ENCODE results near the gene CAND1. TPM values are rescaled to one million over a fixed set of nuclear protein-coding genes. Genes with fewer than 3 reads are reported as not detected.

Gene CAND1
- total RNA-seq, 1 donor from 2014 or later = 284 TPM

DNA sequence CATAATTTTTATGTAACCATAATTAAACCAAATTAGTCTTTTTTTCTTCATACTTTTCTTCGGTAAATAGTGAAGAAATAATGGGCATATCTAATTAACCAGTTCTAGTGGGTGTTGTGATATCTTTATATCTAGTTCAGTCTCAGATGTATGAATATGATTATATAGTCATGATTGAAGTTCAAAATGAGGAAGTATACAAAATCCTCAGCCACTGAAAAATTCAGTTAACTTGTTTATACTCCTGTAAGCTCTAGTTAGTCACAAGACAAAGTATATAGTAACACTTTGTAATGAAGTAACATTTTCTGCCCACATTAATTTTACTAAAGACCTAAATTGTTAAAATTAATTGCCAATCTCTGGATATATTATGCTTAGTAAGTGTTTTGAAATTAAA, 46.5 kb downstream of the CAND1 start:
- H3K27me3 Mint-ChIP-seq (ENCODE audit: insufficient read depth, low read depth) = peaks cover 2% of the 10 kb centered on the region
- no peak overlapping the region for H3K27ac Mint-ChIP-seq
- no peak for TF ChIP-seq EZH2 (IDR thresholded peaks at IDR 0.05)
- Histone ChIP-seq H3K4me2 (no peak overlapping the region), H3K36me3 (peaks cover 26% of the 10 kb centered on the region), H3K79me2 (ENCODE audit: low read depth) (no peaks in the 10 kb centered on the region), H3F3A (ENCODE audit: low read depth) (no peaks in the 10 kb centered on the region), H3K27me3 (no peaks in the 10 kb centered on the region), H2AFZ (replicated peaks) (no peak overlapping the region), H3K9ac (no peak overlapping the region), H3K9me3 (ENCODE audit: low read depth) (no peaks in the 10 kb centered on the region), H3K4me3 (no peak overlapping the region), H3K4me1 (no peaks in the 10 kb centered on the region), H3K27ac (no peak overlapping the region), H4K20me1 (ENCODE audit: low read depth) (no peaks in the 10 kb centered on the region)
- H3K36me3 Mint-ChIP-seq = peaks cover 44% of the 10 kb centered on the region
- no peaks in the 10 kb centered on the region for H3K4me1 Mint-ChIP-seq
- no peak overlapping the region for H3K4me3 Mint-ChIP-seq
- DNase-seq (ENCODE audit: low spot score) = no peak
- H3K9me3 Mint-ChIP-seq = no peaks in the 10 kb centered on the region

DNA sequence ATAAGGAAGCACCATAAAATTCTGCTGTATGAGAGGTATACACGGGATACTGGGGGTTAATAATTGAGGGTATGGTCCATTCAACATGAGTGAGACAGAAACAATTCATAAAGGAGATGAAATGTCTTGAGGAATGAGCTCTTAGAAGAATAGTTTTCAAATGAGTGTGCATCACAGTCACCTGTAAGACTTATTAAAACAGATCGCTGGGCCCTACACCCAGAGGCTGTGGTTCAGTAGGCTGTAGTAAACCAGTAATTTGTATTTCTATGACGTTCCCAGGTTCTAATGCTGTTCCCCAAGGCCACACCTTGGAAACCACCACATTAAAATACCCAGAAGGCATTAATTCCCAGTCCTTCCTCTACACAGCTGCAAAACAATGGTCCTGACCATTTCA, 49.6 kb downstream of the CAND1 start:
- Histone ChIP-seq H3K27me3 (no peaks in the 10 kb centered on the region), H3K9me3 (ENCODE audit: low read depth) (no peaks in the 10 kb centered on the region), H3F3A (ENCODE audit: low read depth) (no peaks in the 10 kb centered on the region), H3K27ac (no peak overlapping the region), H3K36me3 (no peaks in the 10 kb centered on the region), H3K9ac (no peak overlapping the region), H2AFZ (replicated peaks) (no peak overlapping the region), H3K4me2 (no peak overlapping the region), H3K4me1 (no peaks in the 10 kb centered on the region), H4K20me1 (ENCODE audit: low read depth) (no peaks in the 10 kb centered on the region), H3K79me2 (ENCODE audit: low read depth) (no peaks in the 10 kb centered on the region), H3K4me3 (no peak overlapping the region)
- Mint-ChIP-seq H3K27ac (no peak overlapping the region), H3K4me1 (no peaks in the 10 kb centered on the region), H3K27me3 (ENCODE audit: insufficient read depth, low read depth) (peaks cover 2% of the 10 kb centered on the region), H3K36me3 (peaks cover 44% of the 10 kb centered on the region), H3K9me3 (no peaks in the 10 kb centered on the region), H3K4me3 (no peak overlapping the region)
- DNase-seq (ENCODE audit: low spot score) = no peak
- TF ChIP-seq, protein P1, sequence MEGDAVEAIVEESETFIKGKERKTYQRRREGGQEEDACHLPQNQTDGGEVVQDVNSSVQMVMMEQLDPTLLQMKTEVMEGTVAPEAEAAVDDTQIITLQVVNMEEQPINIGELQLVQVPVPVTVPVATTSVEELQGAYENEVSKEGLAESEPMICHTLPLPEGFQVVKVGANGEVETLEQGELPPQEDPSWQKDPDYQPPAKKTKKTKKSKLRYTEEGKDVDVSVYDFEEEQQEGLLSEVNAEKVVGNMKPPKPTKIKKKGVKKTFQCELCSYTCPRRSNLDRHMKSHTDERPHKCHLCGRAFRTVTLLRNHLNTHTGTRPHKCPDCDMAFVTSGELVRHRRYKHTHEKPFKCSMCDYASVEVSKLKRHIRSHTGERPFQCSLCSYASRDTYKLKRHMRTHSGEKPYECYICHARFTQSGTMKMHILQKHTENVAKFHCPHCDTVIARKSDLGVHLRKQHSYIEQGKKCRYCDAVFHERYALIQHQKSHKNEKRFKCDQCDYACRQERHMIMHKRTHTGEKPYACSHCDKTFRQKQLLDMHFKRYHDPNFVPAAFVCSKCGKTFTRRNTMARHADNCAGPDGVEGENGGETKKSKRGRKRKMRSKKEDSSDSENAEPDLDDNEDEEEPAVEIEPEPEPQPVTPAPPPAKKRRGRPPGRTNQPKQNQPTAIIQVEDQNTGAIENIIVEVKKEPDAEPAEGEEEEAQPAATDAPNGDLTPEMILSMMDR (IDR thresholded peaks at IDR 0.05) = no peak
- TF ChIP-seq EZH2phosphoT487 (IDR thresholded peaks at IDR 0.05) (no peak), EZH2 (IDR thresholded peaks at IDR 0.05) (no peak)

DNA sequence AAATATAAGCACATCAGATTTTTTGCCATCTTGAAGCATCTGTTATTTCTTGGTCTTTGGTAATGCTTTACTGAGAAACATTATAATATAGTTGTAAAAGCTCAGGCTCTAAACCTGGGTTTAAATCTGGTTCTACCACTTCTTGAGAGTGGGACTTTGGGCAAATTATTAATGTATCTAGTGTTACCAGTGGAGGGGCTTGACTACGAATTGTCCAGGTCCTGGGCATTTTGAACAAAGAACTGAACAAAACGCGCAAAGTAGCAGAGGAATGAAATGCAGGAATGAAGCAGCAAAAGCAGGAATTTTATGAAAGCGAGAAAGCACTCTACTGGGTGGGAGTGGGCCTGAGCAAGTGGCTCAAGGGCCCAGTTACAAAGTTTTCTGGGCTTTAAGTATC, 50.8 kb downstream of the CAND1 start:
- no peak overlapping the region for H3K4me3 Mint-ChIP-seq
- Histone ChIP-seq H3K4me1 (no peaks in the 10 kb centered on the region), H3K36me3 (no peaks in the 10 kb centered on the region), H2AFZ (replicated peaks) (no peak overlapping the region), H3K4me2 (no peak overlapping the region), H3K9ac (no peak overlapping the region), H3K9me3 (ENCODE audit: low read depth) (no peaks in the 10 kb centered on the region), H3K27me3 (no peaks in the 10 kb centered on the region), H4K20me1 (ENCODE audit: low read depth) (no peaks in the 10 kb centered on the region), H3K27ac (no peak overlapping the region), H3K4me3 (no peak overlapping the region), H3F3A (ENCODE audit: low read depth) (no peaks in the 10 kb centered on the region), H3K79me2 (ENCODE audit: low read depth) (no peaks in the 10 kb centered on the region)
- no peak overlapping the region for H3K27ac Mint-ChIP-seq
- H3K9me3 Mint-ChIP-seq = peaks cover 3% of the 10 kb centered on the region
- peaks cover 40% of the 10 kb centered on the region for H3K36me3 Mint-ChIP-seq
- no peak for DNase-seq (ENCODE audit: low spot score)
- H3K27me3 Mint-ChIP-seq (ENCODE audit: insufficient read depth, low read depth) = peaks cover 2% of the 10 kb centered on the region
- no peaks in the 10 kb centered on the region for H3K4me1 Mint-ChIP-seq
- no peak for TF ChIP-seq EZH2phosphoT487 (IDR thresholded peaks at IDR 0.05)
- TF ChIP-seq, protein P1 (IDR thresholded peaks at IDR 0.05) = no peak
- TF ChIP-seq EZH2 (IDR thresholded peaks at IDR 0.05) = no peak

DNA sequence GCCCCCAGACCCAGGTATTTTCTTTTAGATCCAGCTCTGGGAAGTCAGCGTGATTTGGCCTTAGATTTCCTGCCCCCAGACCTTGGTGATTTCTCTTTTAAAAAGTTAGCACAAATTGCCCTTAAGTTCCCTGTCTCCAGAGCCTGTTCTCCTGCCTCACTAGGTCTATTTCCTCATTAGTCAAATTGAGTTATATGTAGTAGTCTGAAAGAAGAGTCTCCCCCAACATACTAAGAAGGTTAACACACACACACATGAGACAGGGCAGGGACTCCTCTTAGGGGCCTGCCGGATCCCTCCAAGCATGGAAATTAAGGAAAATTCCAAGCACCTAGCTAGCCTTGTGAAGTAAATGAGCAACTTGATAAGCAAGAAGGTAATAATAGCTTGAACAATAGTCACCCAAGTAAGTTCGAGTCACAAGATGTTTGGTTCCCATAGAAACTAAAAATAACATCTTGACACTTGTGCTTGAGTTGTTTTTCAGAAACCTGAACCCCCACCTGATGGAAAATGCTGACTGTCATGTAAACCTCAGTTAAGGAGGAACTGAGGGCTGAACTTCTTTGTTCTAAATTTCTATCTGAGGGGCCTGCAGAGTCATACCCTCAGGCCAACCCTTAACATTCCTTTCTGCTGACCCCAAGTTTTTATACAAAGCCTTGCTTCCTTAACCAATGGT, 51.6 kb downstream of the CAND1 start:
- no peak overlapping the region for H3K4me3 ChIP-seq
- H3K4me2 ChIP-seq = no peak overlapping the region
- no peak overlapping the region for H3K27ac Mint-ChIP-seq
- no peak overlapping the region for H3K9ac ChIP-seq
- TF ChIP-seq EZH2 (IDR thresholded peaks at IDR 0.05) = no peak
- no peak for TF ChIP-seq EZH2phosphoT487 (IDR thresholded peaks at IDR 0.05)
- TF ChIP-seq, protein P1 (IDR thresholded peaks at IDR 0.05) = no peak
- H3K36me3 ChIP-seq = no peaks in the 10 kb centered on the region
- H3K27me3 Mint-ChIP-seq (ENCODE audit: insufficient read depth, low read depth) = peaks cover 2% of the 10 kb centered on the region
- no peak for DNase-seq (ENCODE audit: low spot score)
- peaks cover 6% of the 10 kb centered on the region for H3K9me3 Mint-ChIP-seq
- no peak overlapping the region for H2AFZ ChIP-seq (replicated peaks)
- H3F3A ChIP-seq (ENCODE audit: low read depth) = no peaks in the 10 kb centered on the region
- H3K36me3 Mint-ChIP-seq = peaks cover 40% of the 10 kb centered on the region
- H3K27me3 ChIP-seq = no peaks in the 10 kb centered on the region
- H3K79me2 ChIP-seq (ENCODE audit: low read depth) = no peaks in the 10 kb centered on the region
- no peaks in the 10 kb centered on the region for H3K4me1 ChIP-seq
- no peaks in the 10 kb centered on the region for H4K20me1 ChIP-seq (ENCODE audit: low read depth)
- no peak overlapping the region for H3K27ac ChIP-seq
- H3K9me3 ChIP-seq (ENCODE audit: low read depth) = no peaks in the 10 kb centered on the region
- no peak overlapping the region for H3K4me3 Mint-ChIP-seq
- no peaks in the 10 kb centered on the region for H3K4me1 Mint-ChIP-seq
